ENCODE results near the gene PLCH2.
A peak's percentile ranks its signal among the peaks of the same experiment; 100 is the strongest.

The PLCH2 gene

GRCh38 chr1:2525572-2525919, 49.5 kb downstream of the PLCH2 start:
- Histone ChIP-seq H3K9me2 (replicated peaks; ENCODE audit: insufficient read depth, low read length) (no peaks in the 10 kb centered on the region), H3K27ac (ENCODE audit: low read depth, low read length) (no peak overlapping the region), H3K9ac (ENCODE audit: low read length) (peak overlapping the region; percentile 78), H2AFZ (ENCODE audit: low read depth, low read length, severe bottlenecking) (no peak overlapping the region), H3K9me3 (ENCODE audit: insufficient read depth, low read length) (no peaks in the 10 kb centered on the region), H3K79me2 (ENCODE audit: insufficient read depth, low read length) (peaks cover 39% of the 10 kb centered on the region), H4K20me1 (ENCODE audit: low read depth, low read length) (0 out of 2 replicates have a peak, but pooled peaks cover 2% of the 10 kb centered on the region), H3K4me3 (ENCODE audit: insufficient read depth, low read length, poor library complexity, severe bottlenecking) (peak overlapping the region; percentile 75), H3K4me2 (ENCODE audit: low read depth, low read length, poor library complexity, severe bottlenecking) (peak overlapping the region; percentile 69), H3K27me3 (ENCODE audit: low read length) (no peaks in the 10 kb centered on the region), H3K36me3 (ENCODE audit: low read length) (no peaks in the 10 kb centered on the region), H3F3A (ENCODE audit: insufficient read depth) (no peaks in the 10 kb centered on the region)
- no peak for TF ChIP-seq EZH2phosphoT487 (conservative IDR thresholded peaks at IDR 0.05; ENCODE audit: low read length)
- TF ChIP-seq CTCF (IDR thresholded peaks at IDR 0.05; ENCODE audit: insufficient read depth, low read length, poor library complexity, severe bottlenecking), result no peak

- Histone ChIP-seq H3K9me2 (replicated peaks; ENCODE audit: insufficient read depth, low read length) (no peaks in the 10 kb centered on the region), H3K79me2 (ENCODE audit: insufficient read depth, low read length) (peaks cover 39% of the 10 kb centered on the region), H3K4me3 (ENCODE audit: insufficient read depth, low read length, poor library complexity, severe bottlenecking) (peak within 1 kb of the TSS; percentile 75), H3K27me3 (ENCODE audit: low read length) (no peaks in the 10 kb centered on the region), H3K27ac (ENCODE audit: low read depth, low read length) (peak within 1 kb of the TSS; percentile 40; the same call in 1 of the 2 replicates), H3K9me3 (ENCODE audit: insufficient read depth, low read length) (no peaks in the 10 kb centered on the region), H2AFZ (ENCODE audit: low read depth, low read length, severe bottlenecking) (no peak within 1 kb of the TSS), H3K36me3 (ENCODE audit: low read length) (no peaks in the 10 kb centered on the region), H3F3A (ENCODE audit: insufficient read depth) (no peaks in the 10 kb centered on the region), H4K20me1 (ENCODE audit: low read depth, low read length) (0 out of 2 replicates have a peak, but pooled peaks cover 2% of the 10 kb centered on the region), H3K9ac (ENCODE audit: low read length) (peak within 1 kb of the TSS; percentile 78), H3K4me2 (ENCODE audit: low read depth, low read length, poor library complexity, severe bottlenecking) (peak within 1 kb of the TSS; percentile 69)
- TF ChIP-seq EZH2phosphoT487 (conservative IDR thresholded peaks at IDR 0.05; ENCODE audit: low read length), result no peak
- no peak for TF ChIP-seq CTCF (IDR thresholded peaks at IDR 0.05; ENCODE audit: insufficient read depth, low read length, poor library complexity, severe bottlenecking)
These were observed 50.1 kb downstream of the PLCH2 start, which contains the start of gene PANK4 for GRCh38 chr1:2525920-2526823. PANK4 (minus strand) TSS chr1:2526596; CDS start chr1:2526587, 9 bp downstream.

GRCh38 chr1:2526824-2527555, 50.9 kb downstream of the PLCH2 start:
- Histone ChIP-seq H3F3A (ENCODE audit: insufficient read depth) (no peaks in the 10 kb centered on the region), H3K27me3 (ENCODE audit: low read length) (no peaks in the 10 kb centered on the region), H3K9me3 (ENCODE audit: insufficient read depth, low read length) (no peaks in the 10 kb centered on the region), H3K4me2 (ENCODE audit: low read depth, low read length, poor library complexity, severe bottlenecking) (peak overlapping the region; percentile 36), H3K9me2 (replicated peaks; ENCODE audit: insufficient read depth, low read length) (no peaks in the 10 kb centered on the region), H2AFZ (ENCODE audit: low read depth, low read length, severe bottlenecking) (no peak overlapping the region), H3K27ac (ENCODE audit: low read depth, low read length) (no peak overlapping the region), H4K20me1 (ENCODE audit: low read depth, low read length) (0 out of 2 replicates have a peak, but pooled peaks cover 2% of the 10 kb centered on the region), H3K79me2 (ENCODE audit: insufficient read depth, low read length) (peaks cover 39% of the 10 kb centered on the region), H3K4me3 (ENCODE audit: insufficient read depth, low read length, poor library complexity, severe bottlenecking) (no peak overlapping the region), H3K9ac (ENCODE audit: low read length) (no peak overlapping the region), H3K36me3 (ENCODE audit: low read length) (no peaks in the 10 kb centered on the region)
- no peak for TF ChIP-seq EZH2phosphoT487 (conservative IDR thresholded peaks at IDR 0.05; ENCODE audit: low read length)
